ENCODE results near the gene CYBC1.

- no peak for TF ChIP-seq POLR2A (IDR thresholded peaks at IDR 0.05)
- TF ChIP-seq CTCF (IDR thresholded peaks at IDR 0.05 in 8 of 11, conservative IDR thresholded peaks at IDR 0.05 in 3 of 11), result peak in 10 of 11 experiments; percentile 31 to 79 (median 62)
Observed at GRCh38 chr17:82424001-82424862, 26.3 kb downstream of the CYBC1 start.

Measured in spleen (tissue), 7 donors.